Omental fat pad (tissue), 4 donors: ENCODE results near the gene FMNL3. TPM values are rescaled to one million over a fixed set of nuclear protein-coding genes. Genes with fewer than 3 reads are reported as not detected.
A peak's percentile ranks its signal among the peaks of the same experiment; 100 is the strongest.

Source experiments
- ATAC-seq: fragments of 150-250 bp; one replicate; pipeline ENCODE4 v1.9.1; 2016; ENCODE audit warnings: mild to moderate bottlenecking, moderate library complexity; ENCODE audit not compliant: low FRiP score
- DNase-seq: peaks from one replicate; pipeline ENCODE4 v3.0.0-alpha.2; 2019; ENCODE audit warnings: low spot score
- CTCF ChIP-seq, 3 donors: fragments of 450-650 bp; IDR thresholded peaks; one replicate each; pipeline ENCODE4 v1.5.1; 2016 to 2017; ENCODE audit warnings: antibody characterized with exemption in 3 of 3, mild to moderate bottlenecking in 3 of 3, moderate library complexity in 2 of 3
- total RNA-seq, 4 donors: library from RNA; depleted of rRNA; stranded (reverse); fragments of >200 nt; gene quantifications; one replicate each; pipeline ENCODE4 v1.1.0, GENCODE V29; 2016

The FMNL3 gene
- total RNA-seq, 4 donors from 2014 or later: 5.7 to 28.8 (median 22.1) TPM

- TF ChIP-seq CTCF (IDR thresholded peaks at IDR 0.05): no peak
- ATAC-seq (peak; percentile 74), DNase-seq (no peak)
Observed at GRCh38 chr12:49698619-49699545, 8.3 kb downstream of the FMNL3 start.

- no peak for TF ChIP-seq CTCF (IDR thresholded peaks at IDR 0.05)
- DNase-seq (no peak), ATAC-seq (no peak)
Observed at GRCh38 chr12:49697808-49698207, 9.4 kb downstream of the FMNL3 start.

- no peak for DNase-seq
- TF ChIP-seq CTCF (IDR thresholded peaks at IDR 0.05): no peak
- ATAC-seq: no peak
Observed at GRCh38 chr12:49696723-49697122, 10.5 kb downstream of the FMNL3 start.

GRCh38 chr12:49693931-49694444 lies 13.2 kb downstream of the FMNL3 start:
- TF ChIP-seq CTCF (IDR thresholded peaks at IDR 0.05): no peak
- no peak for DNase-seq
- no peak for ATAC-seq

GRCh38 chr12:49692851-49693250 lies 14.4 kb downstream of the FMNL3 start:
- DNase-seq: no peak
- no peak for TF ChIP-seq CTCF (IDR thresholded peaks at IDR 0.05)
- ATAC-seq: no peak

GRCh38 chr12:49689785-49690184 lies 17.4 kb downstream of the FMNL3 start:
- no peak for DNase-seq
- ATAC-seq: no peak
- TF ChIP-seq CTCF (IDR thresholded peaks at IDR 0.05): no peak

GRCh38 chr12:49689237-49689636 lies 18.0 kb downstream of the FMNL3 start:
- DNase-seq: no peak
- TF ChIP-seq CTCF (IDR thresholded peaks at IDR 0.05): no peak
- ATAC-seq: no peak
